ENCODE data around the gene PLEKHH3. TPM values are rescaled to one million over a fixed set of nuclear protein-coding genes. Genes with fewer than 3 reads are reported as not detected.

PLEKHH3 gene
- total and polyA plus RNA-seq, 2 experiments from 2014 or later = 20.5 to 33.7 TPM

- no peaks in the 10 kb centered on the region for H3K9me2 ChIP-seq (replicated peaks; ENCODE audit: insufficient read depth)
- H3K4me1 ChIP-seq (ENCODE audit: insufficient read depth) = peaks cover 43% of the 10 kb centered on the region
- peak; percentile 82 for DNase-seq (ENCODE audit: low spot score)
- H3K9me3 ChIP-seq (ENCODE audit: low read depth) = no peaks in the 10 kb centered on the region
- peak overlapping the region; percentile 83 for H3K27ac ChIP-seq
- H2AFZ ChIP-seq = peak overlapping the region; percentile 64
- H3K36me3 ChIP-seq (replicated peaks; ENCODE audit: insufficient read depth, low read depth) = no peaks in the 10 kb centered on the region
- H3K4me3 ChIP-seq = peak overlapping the region; percentile 84
- no peaks in the 10 kb centered on the region for H3K27me3 ChIP-seq
- 0% methylated on average over 30 of the region's 43 CpGs for WGBS (ENCODE audit: low lambda C conversion rate, missing lambda C conversion rate)
- peaks cover 20% of the 10 kb centered on the region for H4K20me1 ChIP-seq (ENCODE audit: insufficient read depth, poor library complexity, severe bottlenecking)
- peaks cover 30% of the 10 kb centered on the region for H3K79me2 ChIP-seq
- TF ChIP-seq, protein P1, sequence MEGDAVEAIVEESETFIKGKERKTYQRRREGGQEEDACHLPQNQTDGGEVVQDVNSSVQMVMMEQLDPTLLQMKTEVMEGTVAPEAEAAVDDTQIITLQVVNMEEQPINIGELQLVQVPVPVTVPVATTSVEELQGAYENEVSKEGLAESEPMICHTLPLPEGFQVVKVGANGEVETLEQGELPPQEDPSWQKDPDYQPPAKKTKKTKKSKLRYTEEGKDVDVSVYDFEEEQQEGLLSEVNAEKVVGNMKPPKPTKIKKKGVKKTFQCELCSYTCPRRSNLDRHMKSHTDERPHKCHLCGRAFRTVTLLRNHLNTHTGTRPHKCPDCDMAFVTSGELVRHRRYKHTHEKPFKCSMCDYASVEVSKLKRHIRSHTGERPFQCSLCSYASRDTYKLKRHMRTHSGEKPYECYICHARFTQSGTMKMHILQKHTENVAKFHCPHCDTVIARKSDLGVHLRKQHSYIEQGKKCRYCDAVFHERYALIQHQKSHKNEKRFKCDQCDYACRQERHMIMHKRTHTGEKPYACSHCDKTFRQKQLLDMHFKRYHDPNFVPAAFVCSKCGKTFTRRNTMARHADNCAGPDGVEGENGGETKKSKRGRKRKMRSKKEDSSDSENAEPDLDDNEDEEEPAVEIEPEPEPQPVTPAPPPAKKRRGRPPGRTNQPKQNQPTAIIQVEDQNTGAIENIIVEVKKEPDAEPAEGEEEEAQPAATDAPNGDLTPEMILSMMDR (IDR thresholded peaks at IDR 0.05; ENCODE audit: poor library complexity) = no peak
- TF ChIP-seq EZH2 (IDR thresholded peaks at IDR 0.05; ENCODE audit: borderline replicate concordance) = no peak
- no peak for TF ChIP-seq EZH2phosphoT487 (IDR thresholded peaks at IDR 0.05; ENCODE audit: low read depth, severe bottlenecking, unreplicated experiment)
- H3K4me2 ChIP-seq = peak overlapping the region; percentile 95
These were observed 800 bp downstream of the PLEKHH3 start for GRCh38 chr17:42675965-42676423.

GRCh38 chr17:42675348-42675964 is 1.3 kb downstream of the PLEKHH3 start:
- Histone ChIP-seq H3K36me3 (replicated peaks; ENCODE audit: insufficient read depth, low read depth) (no peaks in the 10 kb centered on the region), H4K20me1 (ENCODE audit: insufficient read depth, poor library complexity, severe bottlenecking) (peaks cover 20% of the 10 kb centered on the region), H3K4me3 (peak overlapping the region; percentile 84), H2AFZ (no peak overlapping the region), H3K27ac (peak overlapping the region; percentile 83), H3K27me3 (no peaks in the 10 kb centered on the region), H3K79me2 (peaks cover 30% of the 10 kb centered on the region), H3K9me3 (ENCODE audit: low read depth) (no peaks in the 10 kb centered on the region), H3K4me2 (peak overlapping the region; percentile 95), H3K4me1 (ENCODE audit: insufficient read depth) (peaks cover 43% of the 10 kb centered on the region), H3K9me2 (replicated peaks; ENCODE audit: insufficient read depth) (no peaks in the 10 kb centered on the region)
- TF ChIP-seq EZH2 (IDR thresholded peaks at IDR 0.05; ENCODE audit: borderline replicate concordance) (no peak), EZH2phosphoT487 (IDR thresholded peaks at IDR 0.05; ENCODE audit: low read depth, severe bottlenecking, unreplicated experiment) (no peak)
- TF ChIP-seq, protein P1 (IDR thresholded peaks at IDR 0.05; ENCODE audit: poor library complexity) = no peak
- 5% methylated on average over 23 of the region's 27 CpGs for WGBS (ENCODE audit: low lambda C conversion rate, missing lambda C conversion rate)
- peak; percentile 41 for DNase-seq (ENCODE audit: low spot score)

GRCh38 chr17:42674755-42675347 is 1.9 kb downstream of the PLEKHH3 start:
- H3K36me3 ChIP-seq (replicated peaks; ENCODE audit: insufficient read depth, low read depth) = no peaks in the 10 kb centered on the region
- no peak for DNase-seq (ENCODE audit: low spot score)
- WGBS (ENCODE audit: low lambda C conversion rate, missing lambda C conversion rate) = 73% methylated on average over 5 of the region's 9 CpGs
- no peaks in the 10 kb centered on the region for H3K9me2 ChIP-seq (replicated peaks; ENCODE audit: insufficient read depth)
- H3K4me3 ChIP-seq = peak overlapping the region; percentile 84
- H4K20me1 ChIP-seq (ENCODE audit: insufficient read depth, poor library complexity, severe bottlenecking) = peaks cover 20% of the 10 kb centered on the region
- H3K27ac ChIP-seq = no peak overlapping the region
- H2AFZ ChIP-seq = no peak overlapping the region
- H3K27me3 ChIP-seq = no peaks in the 10 kb centered on the region
- H3K4me1 ChIP-seq (ENCODE audit: insufficient read depth) = peaks cover 39% of the 10 kb centered on the region
- peaks cover 30% of the 10 kb centered on the region for H3K79me2 ChIP-seq
- peak overlapping the region; percentile 95 for H3K4me2 ChIP-seq
- H3K9me3 ChIP-seq (ENCODE audit: low read depth) = no peaks in the 10 kb centered on the region
- TF ChIP-seq, protein P1 (IDR thresholded peaks at IDR 0.05; ENCODE audit: poor library complexity) = no peak
- TF ChIP-seq EZH2phosphoT487 (IDR thresholded peaks at IDR 0.05; ENCODE audit: low read depth, severe bottlenecking, unreplicated experiment) (no peak), EZH2 (IDR thresholded peaks at IDR 0.05; ENCODE audit: borderline replicate concordance) (no peak)
